ENCODE measurements around the gene CEP55.
A peak's percentile ranks its signal among the peaks of the same experiment; 100 is the strongest.

Gene CEP55

DNA sequence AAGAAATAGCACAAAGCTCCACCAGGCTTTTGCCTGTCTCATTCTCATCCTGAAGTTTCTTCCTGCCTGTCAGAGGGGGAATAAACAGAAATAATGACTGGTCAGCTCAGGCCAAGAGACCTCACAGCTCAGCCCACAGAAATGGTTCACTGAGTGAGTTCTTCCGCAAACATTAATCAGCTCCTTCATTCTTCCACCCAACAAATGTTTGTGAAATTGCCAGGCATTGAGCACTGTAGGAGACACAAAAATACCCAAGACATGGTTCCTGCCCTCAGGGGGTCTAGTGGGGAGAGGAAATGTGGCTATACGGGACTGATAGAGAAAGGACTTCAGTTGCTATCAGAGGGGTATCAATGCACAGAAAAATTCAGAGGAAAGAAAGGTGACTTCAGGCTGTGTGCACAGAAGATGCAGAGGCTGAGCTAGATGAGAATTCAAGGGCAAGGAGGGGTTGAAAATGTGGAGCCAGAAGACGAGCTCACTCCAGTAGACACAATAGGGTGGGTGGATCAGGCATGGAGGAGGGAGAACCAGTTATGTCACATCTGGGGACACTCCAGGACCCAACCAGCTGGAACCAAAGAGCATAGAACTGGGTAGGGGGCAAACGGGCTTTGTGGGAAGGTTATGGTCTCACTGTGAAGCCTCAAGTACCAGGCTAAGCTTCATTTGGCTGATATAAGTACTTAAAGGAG, 35.2 kb upstream of the CEP55 start:
- DNase-seq: no peak
- Histone ChIP-seq H3K36me3 (replicated peaks) (peaks cover 24% of the 10 kb centered on the region), H3K27ac (peak overlapping the region; percentile 90), H3K4me3 (ENCODE audit: low read depth, low read length) (no peak overlapping the region), H3K27me3 (replicated peaks) (no peaks in the 10 kb centered on the region)
- in situ Hi-C loops (cut with HindIII; ENCODE audit: low pct_ligation_motif_present, low sequenced_read_pairs): no loop called here
- TF ChIP-seq, protein P1, sequence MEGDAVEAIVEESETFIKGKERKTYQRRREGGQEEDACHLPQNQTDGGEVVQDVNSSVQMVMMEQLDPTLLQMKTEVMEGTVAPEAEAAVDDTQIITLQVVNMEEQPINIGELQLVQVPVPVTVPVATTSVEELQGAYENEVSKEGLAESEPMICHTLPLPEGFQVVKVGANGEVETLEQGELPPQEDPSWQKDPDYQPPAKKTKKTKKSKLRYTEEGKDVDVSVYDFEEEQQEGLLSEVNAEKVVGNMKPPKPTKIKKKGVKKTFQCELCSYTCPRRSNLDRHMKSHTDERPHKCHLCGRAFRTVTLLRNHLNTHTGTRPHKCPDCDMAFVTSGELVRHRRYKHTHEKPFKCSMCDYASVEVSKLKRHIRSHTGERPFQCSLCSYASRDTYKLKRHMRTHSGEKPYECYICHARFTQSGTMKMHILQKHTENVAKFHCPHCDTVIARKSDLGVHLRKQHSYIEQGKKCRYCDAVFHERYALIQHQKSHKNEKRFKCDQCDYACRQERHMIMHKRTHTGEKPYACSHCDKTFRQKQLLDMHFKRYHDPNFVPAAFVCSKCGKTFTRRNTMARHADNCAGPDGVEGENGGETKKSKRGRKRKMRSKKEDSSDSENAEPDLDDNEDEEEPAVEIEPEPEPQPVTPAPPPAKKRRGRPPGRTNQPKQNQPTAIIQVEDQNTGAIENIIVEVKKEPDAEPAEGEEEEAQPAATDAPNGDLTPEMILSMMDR (IDR thresholded peaks at IDR 0.05; ENCODE audit: low read depth, low read length, missing control alignments): no peak

- in situ Hi-C loops (cut with HindIII; ENCODE audit: low pct_ligation_motif_present, low sequenced_read_pairs): no loop called here
- Histone ChIP-seq H3K27ac (peak overlapping the region; percentile 90), H3K27me3 (replicated peaks) (no peaks in the 10 kb centered on the region), H3K36me3 (replicated peaks) (peaks cover 24% of the 10 kb centered on the region), H3K4me3 (ENCODE audit: low read depth, low read length) (no peak overlapping the region)
- no peak for DNase-seq
- TF ChIP-seq, protein P1 (IDR thresholded peaks at IDR 0.05; ENCODE audit: low read depth, low read length, missing control alignments): no peak
Observed at GRCh38 chr10:93461807-93462178, 34.6 kb upstream of the CEP55 start.

GRCh38 chr10:93462371-93462770, 34.0 kb upstream of the CEP55 start:
- DNase-seq: no peak
- H3K27ac ChIP-seq: peak overlapping the region; percentile 90

DNA sequence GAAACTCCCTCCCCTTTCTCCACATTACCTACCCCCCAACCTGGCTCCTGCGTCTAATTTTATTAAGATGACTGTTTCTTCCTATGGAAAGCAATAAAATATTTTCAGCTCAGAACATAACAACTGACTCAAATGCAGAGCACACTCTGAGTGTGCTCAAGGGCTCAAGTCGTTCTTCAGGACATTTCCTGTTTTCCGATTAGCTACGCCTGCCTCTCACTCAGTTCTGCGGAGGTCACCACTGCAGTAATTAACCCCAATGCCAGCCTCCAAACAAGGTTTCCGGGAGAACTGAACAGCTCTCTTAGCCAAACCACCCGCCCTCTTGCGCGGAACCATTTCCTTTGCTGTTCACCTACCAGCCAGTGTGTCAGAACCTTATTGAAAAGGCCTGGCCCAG, 33.5 kb upstream of the CEP55 start:
- peak overlapping the region; percentile 90 for H3K27ac ChIP-seq
- H3K4me3 ChIP-seq (ENCODE audit: low read depth, low read length): no peak overlapping the region
- peak; percentile 40 for DNase-seq
- H3K36me3 ChIP-seq (replicated peaks): peaks cover 22% of the 10 kb centered on the region
- in situ Hi-C loops (cut with HindIII; ENCODE audit: low pct_ligation_motif_present, low sequenced_read_pairs): no loop called here
- TF ChIP-seq, protein P1 (IDR thresholded peaks at IDR 0.05; ENCODE audit: low read depth, low read length, missing control alignments): no peak
- no peaks in the 10 kb centered on the region for H3K27me3 ChIP-seq (replicated peaks)

More at GRCh38 chr10:93462371-93462770, 34.0 kb upstream of the CEP55 start:
- TF ChIP-seq, protein P1 (IDR thresholded peaks at IDR 0.05; ENCODE audit: low read depth, low read length, missing control alignments): no peak
- H3K27me3 ChIP-seq (replicated peaks): no peaks in the 10 kb centered on the region
- H3K36me3 ChIP-seq (replicated peaks): peaks cover 20% of the 10 kb centered on the region
- in situ Hi-C loops (cut with HindIII; ENCODE audit: low pct_ligation_motif_present, low sequenced_read_pairs): no loop called here
- H3K4me3 ChIP-seq (ENCODE audit: low read depth, low read length): no peak overlapping the region

GRCh38 chr10:93463723-93464476, 32.5 kb upstream of the CEP55 start:
- in situ Hi-C loops (cut with HindIII; ENCODE audit: low pct_ligation_motif_present, low sequenced_read_pairs): no loop called here
- peak overlapping the region; percentile 90 for H3K27ac ChIP-seq
- TF ChIP-seq, protein P1 (IDR thresholded peaks at IDR 0.05; ENCODE audit: low read depth, low read length, missing control alignments): no peak

More at GRCh38 chr10:93463723-93464476, 32.5 kb upstream of the CEP55 start:
- H3K4me3 ChIP-seq (ENCODE audit: low read depth, low read length): no peak overlapping the region
- H3K27me3 ChIP-seq (replicated peaks): no peaks in the 10 kb centered on the region
- no peak for DNase-seq
- peaks cover 26% of the 10 kb centered on the region for H3K36me3 ChIP-seq (replicated peaks)

Measured in brain microvascular endothelial cell (primary cell).